WTC11 (cell line): Measurements from ENCODE around the gene LMOD2.

Experiments
- CREB1 ChIP-seq: sonication (generic); formaldehyde crosslinking; IDR thresholded peaks from 2 replicates; pipeline ENCODE4 v1.8.0; 2023; ENCODE audit warnings: mild to moderate bottlenecking, missing genetic modification reagents
- TF ChIP-seq, protein P1 (sequence below): fragments of 200-600 bp; IDR thresholded peaks from 2 replicates; pipeline ENCODE4 v1.8.0; 2022; ENCODE audit warnings: antibody characterized with exemption

DNA sequence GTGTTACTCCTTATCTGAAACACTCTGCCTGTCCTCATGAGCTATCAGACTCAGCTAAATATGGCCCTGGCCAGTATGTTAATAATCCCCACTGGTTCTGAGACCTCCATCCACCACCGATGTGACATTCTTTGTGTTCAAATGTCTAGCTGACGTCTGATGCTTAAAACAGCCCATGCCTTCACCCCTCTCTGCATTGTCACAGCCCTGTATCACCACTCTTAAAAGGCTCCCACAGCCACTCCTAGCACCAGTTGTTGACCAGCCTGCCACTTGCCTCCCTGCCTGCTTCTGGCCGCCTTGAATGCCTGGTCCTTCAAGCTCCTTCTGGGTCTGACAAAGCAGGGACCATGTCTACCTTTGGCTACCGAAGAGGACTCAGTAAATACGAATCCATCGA, at the start of gene LMOD2:
- no peak for TF ChIP-seq CREB1 (CRISPR knock-in tag)
- TF ChIP-seq, protein P1, sequence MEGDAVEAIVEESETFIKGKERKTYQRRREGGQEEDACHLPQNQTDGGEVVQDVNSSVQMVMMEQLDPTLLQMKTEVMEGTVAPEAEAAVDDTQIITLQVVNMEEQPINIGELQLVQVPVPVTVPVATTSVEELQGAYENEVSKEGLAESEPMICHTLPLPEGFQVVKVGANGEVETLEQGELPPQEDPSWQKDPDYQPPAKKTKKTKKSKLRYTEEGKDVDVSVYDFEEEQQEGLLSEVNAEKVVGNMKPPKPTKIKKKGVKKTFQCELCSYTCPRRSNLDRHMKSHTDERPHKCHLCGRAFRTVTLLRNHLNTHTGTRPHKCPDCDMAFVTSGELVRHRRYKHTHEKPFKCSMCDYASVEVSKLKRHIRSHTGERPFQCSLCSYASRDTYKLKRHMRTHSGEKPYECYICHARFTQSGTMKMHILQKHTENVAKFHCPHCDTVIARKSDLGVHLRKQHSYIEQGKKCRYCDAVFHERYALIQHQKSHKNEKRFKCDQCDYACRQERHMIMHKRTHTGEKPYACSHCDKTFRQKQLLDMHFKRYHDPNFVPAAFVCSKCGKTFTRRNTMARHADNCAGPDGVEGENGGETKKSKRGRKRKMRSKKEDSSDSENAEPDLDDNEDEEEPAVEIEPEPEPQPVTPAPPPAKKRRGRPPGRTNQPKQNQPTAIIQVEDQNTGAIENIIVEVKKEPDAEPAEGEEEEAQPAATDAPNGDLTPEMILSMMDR, result no peak
